Measurements from ENCODE around the gene ARPC4.
A peak's percentile ranks its signal among the peaks of the same experiment; 100 is the strongest.

Gene ARPC4

DNA sequence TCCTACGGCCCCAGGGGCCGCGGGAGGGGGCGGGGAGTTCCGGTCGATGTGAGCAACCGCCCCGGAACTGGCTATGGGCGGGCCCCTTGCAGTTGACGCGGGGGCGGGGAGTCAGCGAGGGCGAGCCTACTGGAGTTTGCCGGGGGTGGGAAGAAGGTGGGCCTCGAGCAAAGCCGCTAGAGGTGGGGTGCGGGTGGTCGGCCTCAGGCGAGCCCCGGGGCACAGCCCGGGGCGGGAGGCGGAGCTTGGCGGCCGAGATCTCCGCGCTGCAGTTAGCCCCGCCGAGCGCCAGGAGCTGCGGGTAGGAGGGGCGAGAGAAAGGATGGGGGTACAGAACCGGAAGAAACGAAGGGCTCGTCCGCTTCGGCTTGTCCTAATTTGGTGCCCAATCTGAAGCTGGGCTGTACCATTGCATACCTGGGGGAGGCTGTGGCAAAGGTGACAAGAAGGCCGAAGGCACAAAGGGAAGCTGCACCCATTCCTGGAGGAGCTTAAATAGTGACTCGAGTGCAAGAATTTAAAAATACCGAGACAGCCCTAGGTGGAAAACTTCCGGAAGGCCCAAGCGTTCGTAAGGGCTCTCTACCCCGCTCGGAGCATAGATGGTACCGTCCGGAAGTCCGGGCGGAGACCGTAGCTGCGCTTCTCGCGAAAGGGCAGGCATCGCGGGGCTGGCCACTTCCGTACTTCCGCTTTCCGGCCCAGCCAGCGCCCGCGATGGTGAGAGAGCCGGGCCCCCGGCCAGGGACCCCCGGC is at the start of gene ARPC4, which contains the start of gene TADA3:
ARPC4 (plus strand) TSS at position 678 of the 756 bp plus-strand sequence; CDS start at position 718, 40 bp downstream.
TADA3 (minus strand) TSS at position 69 of the 756 bp plus-strand sequence. CDS start 1,007 bp downstream, outside the sequence.
- DNase-seq (ENCODE audit: low read depth in 2 of 2), result peak; percentile 83 to 90

DNA sequence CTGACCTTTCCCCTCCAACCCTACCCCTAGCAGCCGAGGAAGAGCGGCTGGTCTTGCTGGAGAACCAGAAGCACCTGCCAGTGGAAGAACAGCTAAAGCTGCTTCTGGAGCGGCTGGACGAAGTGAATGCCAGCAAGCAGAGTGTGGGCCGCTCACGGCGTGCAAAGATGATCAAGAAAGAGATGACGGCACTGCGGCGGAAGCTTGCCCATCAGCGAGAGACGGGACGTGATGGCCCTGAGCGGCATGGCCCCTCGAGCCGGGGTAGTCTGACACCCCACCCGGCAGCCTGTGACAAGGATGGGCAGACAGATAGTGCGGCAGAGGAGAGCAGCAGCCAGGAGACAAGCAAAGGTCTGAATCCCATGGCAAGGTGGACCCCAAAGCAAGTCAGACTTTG is 49.3 kb upstream of the ARPC4 start:
- no peak for DNase-seq (ENCODE audit: low read depth in 2 of 2)

DNA sequence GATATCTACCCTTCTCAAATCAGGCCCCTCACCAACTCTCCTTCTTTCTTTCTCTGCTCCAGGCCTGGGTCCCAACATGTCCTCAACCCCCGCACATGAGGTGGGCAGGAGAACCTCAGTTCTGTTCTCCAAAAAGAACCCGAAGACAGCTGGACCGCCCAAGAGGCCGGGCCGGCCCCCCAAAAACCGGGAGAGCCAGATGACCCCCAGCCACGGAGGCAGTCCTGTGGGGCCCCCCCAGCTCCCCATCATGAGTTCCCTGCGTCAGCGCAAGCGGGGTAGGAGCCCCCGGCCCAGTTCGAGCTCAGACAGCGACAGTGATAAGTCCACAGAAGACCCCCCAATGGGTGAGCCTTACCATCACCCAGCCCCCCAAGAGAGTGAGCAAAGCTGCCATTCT is 48.7 kb upstream of the ARPC4 start:
- DNase-seq (ENCODE audit: low read depth in 2 of 2), result no peak

DNA sequence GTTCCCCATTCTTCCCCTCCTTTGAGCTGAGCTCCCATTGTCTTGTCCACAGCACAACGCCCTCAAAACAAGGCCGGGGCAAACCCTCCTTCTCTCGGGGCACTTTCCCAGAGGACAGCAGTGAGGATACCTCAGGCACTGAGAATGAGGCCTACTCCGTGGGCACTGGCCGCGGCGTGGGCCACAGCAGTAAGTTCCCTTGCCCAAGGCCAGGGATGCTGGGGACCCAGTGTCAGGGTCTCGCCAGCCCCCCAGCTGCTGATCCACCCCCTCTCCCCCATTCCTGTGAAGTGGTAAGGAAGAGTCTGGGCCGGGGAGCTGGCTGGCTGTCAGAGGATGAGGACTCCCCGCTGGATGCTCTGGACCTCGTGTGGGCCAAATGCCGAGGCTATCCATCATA is 47.4 kb upstream of the ARPC4 start:
- DNase-seq (ENCODE audit: low read depth in 2 of 2), result no peak

DNA sequence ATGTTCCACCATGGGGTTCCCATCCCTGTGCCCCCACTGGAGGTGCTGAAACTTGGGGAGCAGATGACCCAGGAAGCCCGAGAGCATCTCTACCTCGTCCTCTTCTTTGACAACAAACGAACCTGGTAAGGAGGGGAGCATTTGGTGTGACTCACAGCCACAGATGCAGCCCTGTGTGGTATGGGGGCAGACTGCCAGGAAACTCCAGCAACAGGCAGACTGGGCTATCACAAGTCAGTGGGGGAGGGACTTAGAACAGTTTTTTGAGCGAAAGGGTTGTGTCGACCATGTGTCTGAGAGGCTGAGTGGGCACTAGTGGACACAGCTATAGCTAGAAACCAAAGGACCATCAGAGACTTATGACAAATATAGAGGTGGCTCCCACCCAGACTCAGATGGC is 46.6 kb upstream of the ARPC4 start:
- DNase-seq (ENCODE audit: low read depth in 2 of 2), result no peak

DNA sequence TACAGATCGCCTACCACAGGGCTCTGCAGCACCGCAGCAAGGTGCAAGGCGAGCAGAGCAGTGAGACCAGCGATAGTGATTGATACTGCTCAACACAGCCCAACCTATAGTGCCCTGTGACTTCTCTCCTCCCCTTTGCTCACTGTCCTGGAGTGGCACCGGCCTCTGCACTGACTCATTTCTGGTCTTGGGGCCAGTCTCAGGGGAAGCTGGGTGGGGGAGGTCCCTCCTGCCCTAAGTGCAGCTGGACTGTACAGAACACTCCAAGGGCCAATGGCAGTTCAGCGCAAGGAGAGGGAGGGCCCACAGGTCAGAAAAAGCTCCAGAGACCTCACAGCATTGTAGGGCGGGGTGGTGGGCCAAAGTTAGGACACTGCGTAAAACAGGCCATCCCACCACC is 45.6 kb upstream of the ARPC4 start:
- DNase-seq (ENCODE audit: low read depth in 2 of 2), result no peak

DNA sequence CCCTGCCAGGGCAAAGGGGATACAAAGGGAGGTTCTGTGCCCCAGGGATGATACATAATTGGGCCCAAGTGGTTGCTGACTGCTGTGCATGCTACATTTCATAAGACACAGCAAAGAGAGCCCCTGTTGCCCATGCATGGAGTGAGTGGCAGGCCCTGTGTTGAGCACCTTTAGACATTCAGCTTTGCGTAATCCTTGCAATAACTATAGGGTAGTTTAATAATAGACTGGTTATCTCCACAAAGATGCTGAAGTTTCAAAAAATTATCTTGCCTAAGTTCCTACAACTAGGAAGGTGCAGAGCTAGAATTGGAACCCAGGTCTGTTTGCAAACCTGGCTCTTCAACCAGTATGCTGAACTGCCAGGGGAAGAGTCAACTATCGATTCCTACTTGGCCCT is 44.9 kb upstream of the ARPC4 start:
- DNase-seq (ENCODE audit: low read depth in 2 of 2), result no peak

DNA sequence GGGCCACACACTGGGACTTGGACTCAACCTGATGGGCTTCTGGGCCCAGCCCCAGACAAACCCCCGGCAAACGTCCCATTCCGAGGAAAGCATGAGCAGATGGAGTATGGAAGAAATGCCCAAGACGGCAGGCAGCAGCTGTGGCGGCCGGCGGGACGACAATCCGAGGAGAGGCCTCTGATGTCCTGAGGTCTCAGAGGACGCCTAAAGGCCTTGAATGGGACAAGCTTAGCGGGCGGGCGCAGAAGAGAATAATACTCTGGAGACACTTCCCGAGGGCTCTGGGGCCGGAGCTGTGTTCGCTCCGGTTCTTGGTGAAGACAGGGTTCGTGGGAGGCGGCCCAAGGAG is 43.6 kb upstream of the ARPC4 start:
- DNase-seq (ENCODE audit: low read depth in 2 of 2), result no peak

DNA sequence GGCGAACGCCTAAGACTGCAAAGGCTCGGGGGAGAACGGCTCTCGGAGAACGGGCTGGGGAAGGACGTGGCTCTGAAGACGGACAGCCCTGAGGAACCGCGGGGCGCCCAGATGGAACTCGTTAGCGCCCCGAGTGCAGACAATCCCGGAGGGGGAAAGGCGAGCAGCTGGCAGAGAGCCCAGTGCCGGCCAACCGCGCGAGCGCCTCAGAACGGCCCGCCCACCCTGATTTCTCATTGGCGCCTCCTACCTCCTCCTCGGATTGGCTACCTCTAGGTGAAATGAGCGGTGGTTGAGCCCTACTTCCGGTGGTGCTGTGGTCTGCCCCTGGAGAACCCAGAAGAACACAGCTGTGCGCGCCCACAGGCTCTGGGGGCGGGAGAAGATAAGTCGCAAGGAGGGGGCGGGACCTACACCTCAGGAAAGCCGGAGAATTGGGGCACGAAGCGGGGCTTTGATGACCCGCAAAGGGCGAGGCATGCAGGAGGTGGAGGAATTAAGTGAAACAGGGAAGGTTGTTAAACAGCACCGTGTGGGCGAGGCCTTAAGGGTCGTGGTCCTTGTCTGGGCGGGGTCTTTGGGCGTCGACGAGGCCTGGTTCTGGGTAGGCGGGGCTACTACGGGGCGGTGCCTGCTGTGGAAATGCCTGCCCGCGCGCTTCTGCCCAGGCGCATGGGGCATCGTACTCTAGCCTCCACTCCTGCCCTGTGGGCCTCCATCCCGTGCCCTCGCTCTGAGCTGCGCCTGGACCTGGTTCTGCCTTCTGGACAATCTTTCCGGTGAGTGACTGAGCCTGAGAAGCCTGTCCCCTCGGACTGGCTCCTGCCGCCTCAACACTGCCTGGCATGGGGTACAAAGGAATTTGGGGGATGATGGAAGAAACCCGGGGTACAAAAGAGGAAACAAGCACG is 43.0 kb upstream of the ARPC4 start, which contains the start of gene OGG1:
OGG1 (plus strand) TSS at position 308 of the 911 bp plus-strand sequence; CDS start at position 643, 335 bp downstream.
- DNase-seq (ENCODE audit: low read depth in 2 of 2), result peak; percentile 87 to 96

DNA sequence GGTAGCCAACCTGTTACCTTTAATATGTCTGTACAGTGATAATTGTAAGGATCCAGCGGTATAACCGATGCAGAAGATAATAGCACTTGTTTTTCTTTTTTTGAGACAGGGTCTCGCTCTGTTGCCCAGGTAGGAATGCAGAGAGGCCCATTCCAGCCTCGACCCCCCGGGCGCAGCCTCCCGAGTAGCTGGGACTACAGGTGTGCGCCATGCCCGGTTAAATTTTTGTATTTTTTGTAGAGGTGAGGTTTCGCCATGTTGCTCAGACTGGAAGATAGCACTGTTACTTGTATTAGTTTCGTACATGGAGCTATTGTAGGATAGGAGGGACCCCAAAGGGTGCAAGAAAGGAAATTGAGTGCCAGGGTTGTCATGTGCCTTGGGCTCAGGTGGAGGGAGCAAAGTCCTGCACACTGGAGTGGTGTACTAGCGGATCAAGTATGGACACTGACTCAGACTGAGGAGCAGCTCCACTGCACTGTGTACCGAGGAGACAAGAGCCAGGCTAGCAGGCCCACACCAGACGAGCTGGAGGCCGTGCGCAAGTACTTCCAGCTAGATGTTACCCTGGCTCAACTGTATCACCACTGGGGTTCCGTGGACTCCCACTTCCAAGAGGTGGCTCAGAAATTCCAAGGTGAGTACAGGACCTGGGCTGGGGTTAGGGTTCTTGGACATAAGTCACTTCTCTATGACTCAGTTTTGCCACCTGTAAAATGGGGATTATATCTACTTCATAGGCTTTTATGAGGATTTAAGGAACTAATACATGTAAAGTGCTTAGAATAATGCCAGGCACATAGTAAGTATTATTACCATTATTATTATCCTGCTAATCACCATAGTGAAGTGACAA is 42.1 kb upstream of the ARPC4 start:
- DNase-seq (ENCODE audit: low read depth in 2 of 2), result no peak

DNA sequence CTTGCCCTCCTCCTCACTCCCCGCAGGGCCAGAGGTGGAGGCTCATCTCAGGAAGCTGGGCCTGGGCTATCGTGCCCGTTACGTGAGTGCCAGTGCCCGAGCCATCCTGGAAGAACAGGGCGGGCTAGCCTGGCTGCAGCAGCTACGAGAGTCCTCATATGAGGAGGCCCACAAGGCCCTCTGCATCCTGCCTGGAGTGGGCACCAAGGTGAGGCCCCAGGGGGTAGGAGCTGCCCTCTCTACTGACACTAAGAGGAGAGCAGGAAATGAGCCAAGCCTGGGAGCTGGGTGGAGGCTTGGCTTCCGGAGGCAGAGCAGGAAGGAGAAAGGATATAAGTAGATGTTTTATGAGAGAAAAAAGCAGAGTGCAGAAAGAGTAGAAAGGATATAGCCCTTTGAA is 38.2 kb upstream of the ARPC4 start:
- DNase-seq (ENCODE audit: low read depth in 2 of 2), result no peak

DNA sequence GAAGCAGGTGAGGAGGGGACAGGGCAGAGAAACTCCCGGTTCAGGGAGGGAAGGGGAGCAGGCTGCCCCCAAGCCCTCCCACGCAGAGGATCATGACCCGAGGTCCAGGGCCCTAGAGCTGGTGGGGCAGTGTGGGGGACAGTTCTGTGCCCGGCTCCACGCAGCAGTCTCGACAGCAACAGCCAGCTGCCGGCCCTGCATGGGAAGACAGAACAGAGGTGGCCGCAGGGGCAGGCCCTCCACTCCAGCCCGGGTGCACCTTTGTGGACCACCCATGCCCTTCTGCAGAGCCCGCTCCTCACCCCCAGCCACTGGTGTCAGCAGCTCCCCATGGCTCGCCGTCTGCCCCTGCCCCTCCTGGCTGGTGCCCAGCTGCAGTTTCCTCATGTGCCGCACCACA is 35.5 kb upstream of the ARPC4 start:
- no peak for DNase-seq (ENCODE audit: low read depth in 2 of 2)

DNA sequence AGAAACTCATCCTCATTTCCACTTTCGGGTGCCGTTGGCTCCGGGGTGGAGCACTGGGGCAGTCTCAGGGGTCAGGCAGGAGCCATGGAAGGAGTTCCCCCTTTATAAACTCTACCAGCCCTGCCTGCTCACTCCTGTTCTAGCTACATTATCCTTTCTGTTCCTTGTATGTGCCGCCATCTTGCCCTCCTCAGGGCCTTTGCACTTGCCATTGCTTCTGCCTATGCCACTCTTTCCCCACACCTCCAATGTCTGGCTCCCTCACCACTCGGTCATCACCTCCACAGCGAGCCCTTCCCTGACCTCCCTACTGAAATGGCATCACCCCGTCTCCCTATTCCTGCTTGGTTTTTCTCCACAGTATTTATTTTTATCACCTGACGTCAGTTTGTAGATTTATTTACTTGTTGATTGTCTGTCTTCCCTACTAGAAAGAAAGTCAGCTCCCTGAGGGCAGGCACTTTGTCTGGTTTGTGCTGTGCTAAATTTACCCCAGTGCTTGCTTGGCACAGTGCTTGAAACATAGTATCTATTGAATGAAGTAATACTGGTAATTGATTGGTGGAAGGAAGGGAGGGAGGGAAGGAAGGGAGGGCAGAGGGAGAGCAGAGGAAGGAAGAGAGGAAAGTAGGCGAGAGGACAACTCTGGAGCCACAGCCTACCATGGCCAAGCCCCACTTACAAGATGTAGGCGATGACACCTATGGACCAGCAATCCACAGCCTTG is 31.9 kb upstream of the ARPC4 start:
- no peak for DNase-seq (ENCODE audit: low read depth in 2 of 2)

DNA sequence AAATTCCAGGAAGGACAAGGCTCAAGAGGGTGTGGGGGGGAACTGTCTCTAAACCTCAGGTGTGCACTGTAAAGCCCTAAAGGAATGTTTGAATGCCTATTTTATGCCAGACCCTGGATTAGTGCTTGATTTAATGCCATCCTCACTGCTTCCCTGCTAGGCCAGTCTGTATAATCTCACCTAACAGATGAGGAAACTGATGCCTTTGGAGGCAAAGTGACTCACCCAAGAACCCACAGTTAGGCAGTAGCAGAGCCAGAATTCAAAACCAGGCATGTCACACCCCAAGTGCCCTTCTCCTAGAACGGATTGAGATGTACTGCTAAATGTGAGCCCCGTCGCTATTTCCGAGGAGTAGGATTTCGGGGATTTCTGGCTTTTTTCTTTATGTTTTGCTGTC is 31.0 kb upstream of the ARPC4 start:
- DNase-seq (ENCODE audit: low read depth in 2 of 2), result no peak

DNA sequence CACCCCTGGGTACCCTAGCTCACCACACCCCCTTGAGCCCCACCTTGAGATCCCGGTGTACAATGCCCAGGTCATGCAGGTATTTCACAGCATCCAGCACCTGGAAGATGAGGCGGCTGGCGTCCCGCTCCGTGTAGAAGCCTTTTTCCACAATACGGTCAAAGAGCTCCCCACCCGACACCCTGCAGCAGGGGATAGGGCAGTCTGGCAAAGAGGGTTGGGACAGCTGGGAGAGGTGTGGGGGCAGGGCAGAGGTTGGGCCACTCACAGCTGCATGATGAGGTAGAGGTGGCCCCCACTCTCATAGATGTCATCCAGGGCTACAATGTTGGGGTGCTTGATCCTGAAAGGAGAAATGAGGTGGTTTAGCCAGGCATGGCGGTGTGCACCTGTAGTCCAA is 30.0 kb upstream of the ARPC4 start:
- DNase-seq (ENCODE audit: low read depth in 2 of 2), result no peak

DNA sequence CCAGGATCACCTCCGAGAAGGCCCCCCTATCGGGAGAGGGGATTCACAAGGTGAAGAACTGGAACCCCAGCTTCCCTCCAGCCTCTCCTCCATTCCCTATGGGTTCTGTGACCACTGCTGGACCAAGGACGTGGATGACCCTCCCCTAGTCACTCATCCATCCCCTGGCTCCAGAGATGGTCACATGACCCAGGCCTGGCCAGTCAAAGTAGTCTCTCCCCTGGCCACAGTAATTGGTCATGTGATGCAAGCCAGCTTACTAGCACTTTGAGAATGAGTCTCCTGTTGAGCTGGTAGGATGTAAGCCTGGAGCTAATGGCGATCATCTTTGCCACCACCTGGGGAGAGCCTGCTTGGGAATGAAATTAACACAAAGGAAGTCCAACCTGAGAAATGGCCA is 27.0 kb upstream of the ARPC4 start:
- DNase-seq (ENCODE audit: low read depth in 2 of 2), result no peak

DNA sequence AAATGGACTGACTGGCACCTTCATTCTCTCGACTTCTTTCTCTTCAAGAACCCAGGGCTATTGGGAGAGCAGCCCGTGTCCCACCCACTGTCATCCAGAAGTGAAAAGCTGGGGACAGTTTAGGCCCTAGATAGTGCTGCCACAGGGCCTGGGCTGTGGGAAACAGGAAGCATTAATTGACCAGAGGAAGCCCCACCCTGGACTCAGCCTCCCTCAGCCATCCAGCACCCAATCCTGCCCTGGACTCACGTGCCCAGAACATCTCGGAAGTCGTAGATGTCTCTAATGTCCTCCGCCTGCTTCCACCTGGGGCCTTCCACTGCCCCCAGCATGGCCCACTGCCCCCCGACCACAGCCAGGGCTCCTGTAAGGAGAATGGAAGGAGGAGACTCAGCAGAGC is 25.5 kb upstream of the ARPC4 start:
- no peak for DNase-seq (ENCODE audit: low read depth in 2 of 2)

DNA sequence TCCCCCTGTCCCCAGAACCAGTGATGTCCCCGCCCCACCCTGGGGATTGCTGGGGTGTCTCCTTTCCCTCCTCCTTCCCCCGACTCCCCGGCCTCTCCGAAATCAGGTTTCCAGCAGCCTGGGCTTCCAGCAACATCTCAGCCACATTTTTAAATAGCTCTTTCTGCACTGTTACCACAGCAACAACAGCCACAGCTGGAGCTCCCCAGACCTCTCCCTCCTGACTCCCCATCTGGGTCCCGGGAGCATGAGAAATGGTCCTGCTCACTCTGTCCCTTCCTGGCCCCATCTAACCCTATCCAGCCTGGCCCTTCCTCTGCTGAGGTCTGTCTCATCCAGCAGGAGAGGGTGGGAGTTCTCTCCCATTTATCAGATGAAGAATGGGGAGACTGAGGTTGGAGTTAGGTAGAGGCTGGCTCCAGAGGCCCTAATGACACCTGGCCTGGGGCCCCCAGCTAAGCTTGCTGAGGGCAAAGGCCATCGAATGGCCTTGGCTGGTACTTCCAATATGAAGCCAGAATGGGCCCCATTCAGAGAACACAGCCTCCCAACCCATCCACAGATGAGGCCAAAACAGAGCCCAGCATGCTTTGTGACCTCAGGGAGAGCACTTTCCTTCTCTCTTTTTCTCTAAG is 24.6 kb upstream of the ARPC4 start:
- DNase-seq (ENCODE audit: low read depth in 2 of 2), result no peak

DNA sequence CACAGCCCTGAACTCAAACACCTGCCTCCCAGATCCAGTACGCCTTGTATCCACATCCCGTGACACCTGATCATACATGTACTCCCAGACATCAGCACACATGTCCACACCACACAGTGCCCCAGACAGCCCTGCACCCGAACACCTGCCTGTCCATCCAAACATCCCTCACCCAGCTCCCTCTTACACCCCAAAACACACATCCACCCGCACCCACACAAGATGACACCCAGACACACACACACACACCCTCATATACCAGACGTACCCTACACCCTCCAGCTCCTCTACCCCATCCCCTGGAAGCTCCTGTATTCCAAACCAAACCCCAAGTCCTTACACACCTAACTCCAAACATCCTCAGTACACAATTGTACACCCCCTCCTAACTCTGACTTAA is 23.9 kb upstream of the ARPC4 start:
- DNase-seq (ENCODE audit: low read depth in 2 of 2), result no peak

DNA sequence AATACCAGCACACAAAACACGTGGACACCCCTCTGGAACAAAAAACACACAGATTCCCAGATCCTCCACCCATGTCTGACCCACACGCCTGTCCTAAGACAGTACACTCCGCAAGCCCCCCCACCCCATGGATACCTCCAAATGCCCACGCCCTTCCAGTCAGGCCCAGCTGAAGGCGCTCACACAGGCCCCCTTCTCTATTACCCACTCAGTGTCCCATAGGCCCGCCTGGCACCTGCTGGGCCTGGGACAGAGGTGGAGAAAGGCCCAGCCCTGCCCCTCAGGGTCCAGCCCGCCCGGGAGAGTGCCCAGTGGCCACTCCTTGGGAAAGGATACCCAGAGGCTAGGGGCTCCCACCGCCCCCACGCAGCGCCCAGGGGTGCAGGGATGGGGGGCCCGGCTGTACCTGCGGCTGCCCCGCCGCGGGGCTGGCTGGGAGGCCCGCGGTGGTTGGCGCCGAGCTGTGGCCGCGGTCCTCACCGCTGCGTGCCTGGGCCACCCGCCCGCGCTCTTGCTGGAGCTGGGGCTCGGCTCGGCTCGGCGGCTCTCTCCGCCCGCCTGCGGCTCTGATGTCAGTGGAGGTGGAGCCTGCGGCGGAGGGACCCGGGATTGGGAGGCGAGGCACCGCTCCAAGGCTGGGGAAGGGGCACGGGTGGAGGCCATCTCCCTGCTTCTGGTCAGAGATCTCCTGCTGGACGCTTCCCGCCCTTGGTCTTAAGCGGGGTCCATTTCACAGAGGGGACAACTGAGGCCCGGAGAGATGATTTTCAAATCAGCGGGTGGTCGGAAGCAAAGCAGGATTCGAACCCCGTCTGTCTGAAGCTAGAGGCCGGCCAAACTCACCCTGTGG is 23.2 kb upstream of the ARPC4 start, which contains the start of gene CAMK1:
CAMK1 (minus strand) TSS at position 522 of the 850 bp plus-strand sequence. CDS start 2,198 bp downstream, outside the sequence.
- DNase-seq (ENCODE audit: low read depth in 2 of 2), result peak; percentile 68 to 72

Measured in stimulated activated CD4-positive, alpha-beta T cell treated with anti-CD3 and anti-CD28 coated beads, Interleukin-4, amount 100 ng/mL, for 48 hours (primary cell).